Muscle of leg (tissue), 11 donors: Measurements from ENCODE around the gene TAF1A. TPM values are rescaled to one million over a fixed set of nuclear protein-coding genes. Genes with fewer than 3 reads are reported as not detected.
"Not testable (repeated sequence)": the region's sequence is repeated elsewhere in the genome, so short reads cannot be mapped to it uniquely, and the experiment has no call there.

ENCODE experiments used
- DNase-seq: peaks from one replicate; pipeline ENCODE4 v3.0.0; 2013
- H3K27ac ChIP-seq: one replicate; pipeline ENCODE4 v1.5.1; 2013; ENCODE audit warnings: mild to moderate bottlenecking, low read length, control low read depth
- H3K27me3 ChIP-seq: one replicate; pipeline ENCODE4 v1.6.1; 2013; ENCODE audit warnings: low read length; ENCODE audit not compliant: control insufficient read depth, insufficient read depth
- H3K36me3 ChIP-seq: one replicate; pipeline ENCODE4 v1.6.1; 2013; ENCODE audit warnings: low read length; ENCODE audit not compliant: control insufficient read depth, insufficient read depth
- H3K4me1 ChIP-seq: one replicate; pipeline ENCODE4 v1.6.1; 2013; ENCODE audit warnings: low read length; ENCODE audit not compliant: control insufficient read depth, insufficient read depth
- H3K4me3 ChIP-seq: one replicate; pipeline ENCODE4 v1.5.1; 2013; ENCODE audit warnings: low read length, control low read depth
- H3K9me3 ChIP-seq: replicated peaks from 2 replicates; pipeline ENCODE4 v1.6.1; 2013; ENCODE audit warnings: low read depth, low read length; ENCODE audit not compliant: control insufficient read depth
- WGBS: methylation state at CpG from one replicate; pipeline ENCODE4 v1.1.5; 2013; ENCODE audit warnings: missing lambda C conversion rate; ENCODE audit not compliant: insufficient coverage; 5-methylcytosine and 5-hydroxymethylcytosine counted together
- polyA plus RNA-seq, 8 donors: library from polyadenylated mRNA; unstranded; fragments of 120-200 nt; gene quantifications; one replicate each; pipeline versions ENCODE4 v1.2.1 to v1.2.3, GENCODE V29; 2013; ENCODE audit warnings: inconsistent platforms in 1 of 8, low replicate concordance in 1 of 8; ENCODE audit not compliant: insufficient read length in 8 of 8, insufficient read depth in 1 of 8
- total RNA-seq: library from RNA; stranded (reverse); fragments of 120-200 nt; gene quantifications from one replicate; pipeline ENCODE4 v1.2.4, GENCODE V29; 2013

TAF1A gene
- total and polyA plus RNA-seq, 9 donors, result 7.6 to 10.9 (median 9.6) TPM

DNA sequence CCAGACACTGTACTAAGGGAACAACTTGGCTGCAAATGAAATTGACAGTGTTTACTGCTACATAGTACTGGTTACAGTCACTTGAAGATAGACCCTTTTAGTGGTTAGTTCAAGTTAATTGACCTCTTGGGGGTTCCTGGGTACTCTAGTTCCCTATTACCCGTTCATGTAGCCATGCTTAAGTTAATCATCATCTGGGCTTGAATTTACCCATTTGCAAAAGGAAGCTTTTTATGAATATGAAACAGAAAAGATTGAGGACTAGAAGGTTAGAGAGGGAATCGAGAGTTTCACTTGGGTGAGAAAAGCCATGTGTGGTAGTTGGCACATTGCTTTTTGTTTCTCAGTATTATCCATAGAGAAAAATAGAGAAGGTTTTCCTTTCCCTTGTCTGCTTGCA is 30.8 kb upstream of the TAF1A start:
- Histone ChIP-seq H3K36me3 (peaks cover 15% of the 10 kb centered on the region), H3K27me3 (peaks cover 4% of the 10 kb centered on the region), H3K4me3 (no peak overlapping the region), H3K9me3 (no peaks in the 10 kb centered on the region), H3K4me1 (peaks cover 16% of the 10 kb centered on the region), H3K27ac (no peak overlapping the region)
- 50% methylated on average over 1 of the region's 2 CpGs for WGBS
- no peak for DNase-seq

DNA sequence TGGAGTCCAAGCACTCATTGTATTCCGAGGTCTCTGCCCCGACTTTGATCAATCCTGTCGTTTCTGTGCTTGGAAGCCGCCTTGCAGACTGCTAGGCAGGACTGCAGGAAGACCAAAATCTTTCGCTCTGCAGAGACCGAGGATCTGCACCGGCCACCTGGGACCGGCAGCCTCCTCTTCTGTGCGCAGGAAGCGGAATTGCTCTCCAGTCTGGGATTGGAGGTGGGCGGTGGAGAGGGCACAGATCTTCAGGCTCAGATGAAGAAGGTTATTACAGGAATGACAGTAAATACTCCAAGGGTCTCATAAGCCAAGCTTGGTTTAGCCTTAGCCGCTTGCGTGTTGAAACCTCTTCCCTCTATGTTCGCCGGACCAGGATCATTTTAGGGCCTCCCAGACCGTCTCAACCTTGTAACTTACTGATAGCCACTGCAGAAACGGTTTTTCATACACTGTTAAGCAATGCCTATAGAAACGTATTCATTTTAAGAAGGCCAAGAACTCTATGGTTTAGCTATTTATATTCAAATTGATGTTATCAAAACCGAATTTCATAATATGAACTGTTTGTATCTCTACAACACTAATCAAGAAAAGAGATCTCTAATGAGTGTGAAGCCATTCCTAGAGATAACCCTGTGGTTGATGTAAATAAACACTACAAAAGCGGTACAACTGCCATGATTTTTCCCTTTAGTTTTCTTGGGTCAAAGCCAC is 29.3 kb upstream of the TAF1A start:
- WGBS, result 9% methylated on average over 14 of the region's 20 CpGs
- Histone ChIP-seq H3K27ac (no peak overlapping the region), H3K36me3 (peaks cover 10% of the 10 kb centered on the region), H3K27me3 (peaks cover 4% of the 10 kb centered on the region), H3K4me1 (peaks cover 16% of the 10 kb centered on the region), H3K4me3 (peak overlapping the region; percentile 75), H3K9me3 (no peaks in the 10 kb centered on the region)
- DNase-seq, result peak; percentile 40

DNA sequence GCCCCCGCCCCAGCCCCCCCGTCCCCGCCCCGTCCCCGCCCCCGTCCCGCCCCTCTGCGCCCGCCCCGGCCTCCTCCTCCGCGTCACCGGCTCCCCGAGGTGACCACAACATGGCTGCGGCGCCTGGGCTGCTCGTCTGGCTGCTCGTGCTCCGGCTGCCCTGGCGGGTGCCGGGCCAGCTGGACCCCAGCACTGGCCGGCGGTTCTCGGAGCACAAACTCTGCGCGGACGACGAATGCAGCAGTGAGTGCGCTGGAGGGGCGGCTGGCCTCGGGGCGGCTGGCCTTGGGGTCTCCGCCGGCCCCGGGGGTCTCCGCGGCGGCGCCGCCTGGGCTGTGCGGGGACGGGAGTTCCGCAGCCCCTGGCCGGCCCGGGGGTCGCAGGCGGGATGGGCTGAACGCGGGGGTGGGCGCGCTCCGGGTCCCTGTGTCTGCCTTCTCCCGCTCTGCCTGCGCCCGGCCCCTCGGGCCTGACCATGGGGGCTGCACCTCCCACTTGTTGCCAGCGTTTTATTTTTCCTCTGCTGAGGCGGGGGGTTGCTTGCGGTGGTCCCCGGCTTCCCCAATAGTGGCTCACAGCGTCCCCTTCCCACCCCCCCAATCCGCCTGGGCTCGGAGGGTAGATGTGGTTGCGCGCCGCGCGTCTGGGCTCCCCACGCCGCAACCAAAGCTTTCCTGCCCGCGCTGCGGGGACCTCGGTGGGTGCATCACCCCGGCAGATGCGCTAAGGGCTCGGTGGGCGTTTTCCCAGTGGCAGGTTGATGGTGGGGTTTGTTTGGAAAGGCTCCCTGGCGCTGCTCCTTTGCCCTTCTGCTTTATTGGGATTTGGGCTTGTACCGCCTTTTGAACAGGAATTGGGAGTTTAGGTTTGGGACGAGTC is 28.5 kb upstream of the TAF1A start, which contains the start of gene MIA3:
Gene MIA3, plus strand, starts transcription at position 97 of the 879 bp plus-strand sequence. Its CDS starts 14 bp downstream, at position 111.
- Histone ChIP-seq H3K4me1 (peaks cover 16% of the 10 kb centered on the region), H3K27me3 (peaks cover 4% of the 10 kb centered on the region), H3K4me3 (peak within 1 kb of the TSS; percentile 75), H3K36me3 (peaks cover 8% of the 10 kb centered on the region), H3K9me3 (no peaks in the 10 kb centered on the region), H3K27ac (peak within 1 kb of the TSS; percentile 86)
- DNase-seq, result peak; percentile 33
- under 1% methylated on average over 58 of the region's 81 CpGs for WGBS

DNA sequence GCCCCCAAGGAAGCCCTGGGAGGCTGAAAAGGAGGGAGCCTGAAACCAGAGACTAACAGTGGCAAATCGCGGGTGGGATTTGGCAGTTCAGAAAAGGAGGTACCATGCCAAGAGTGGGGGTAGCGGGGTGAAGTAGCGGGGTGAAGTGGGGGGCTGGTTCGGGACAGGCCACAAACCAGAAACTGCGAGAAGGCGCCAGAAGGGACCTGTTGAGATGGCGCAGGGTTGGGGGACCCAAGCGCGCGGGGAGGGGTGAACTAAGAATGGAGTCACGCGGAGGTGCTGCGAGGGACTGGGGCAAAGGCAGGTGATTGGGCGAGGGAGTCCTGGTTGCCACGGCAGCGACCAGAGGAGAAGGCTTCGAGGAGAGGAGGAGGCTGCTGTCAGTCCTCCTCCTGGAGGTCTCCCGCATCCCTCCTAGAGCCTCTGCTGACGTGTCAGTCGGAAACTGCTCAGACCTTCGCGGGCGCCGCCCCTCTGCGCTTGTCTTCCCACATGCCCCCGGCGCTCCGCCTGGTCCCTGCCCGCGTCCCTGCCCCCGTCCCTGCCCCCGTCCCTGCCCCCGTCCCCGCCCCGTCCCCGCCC is 27.7 kb upstream of the TAF1A start:
- peak; percentile 99 for DNase-seq
- WGBS, result under 1% methylated on average over 25 of the region's 37 CpGs
- H3K36me3 ChIP-seq, result peaks cover 2% of the 10 kb centered on the region
- H3K4me3 ChIP-seq, result peak overlapping the region; percentile 63
- peak overlapping the region; percentile 86 for H3K27ac ChIP-seq
- H3K4me1 ChIP-seq, result peaks cover 16% of the 10 kb centered on the region
- no peaks in the 10 kb centered on the region for H3K9me3 ChIP-seq
- peaks cover 4% of the 10 kb centered on the region for H3K27me3 ChIP-seq

DNA sequence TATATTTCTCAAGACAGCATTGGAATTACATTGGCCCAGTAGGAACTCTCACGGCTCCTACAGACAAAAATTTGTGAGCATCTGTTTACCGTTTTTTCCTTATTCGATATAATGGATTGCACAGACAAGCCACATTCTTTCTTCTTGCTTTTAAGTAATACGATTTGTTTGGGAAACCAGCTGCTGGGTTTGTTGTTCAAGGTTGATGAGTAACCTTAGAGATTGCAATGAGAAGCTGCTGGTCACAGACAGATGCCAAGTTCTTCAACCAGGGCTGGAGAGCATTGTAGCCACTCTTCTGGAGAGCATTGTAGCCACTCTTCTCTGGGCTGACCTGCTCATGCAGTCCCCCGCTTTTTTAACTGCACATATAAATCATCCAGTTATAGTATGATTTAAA is 26.8 kb upstream of the TAF1A start:
- no peaks in the 10 kb centered on the region for H3K36me3 ChIP-seq
- no CpG with 5 or more reads among the region's 5 CpGs for WGBS
- peak; percentile 89 for DNase-seq
- no peak overlapping the region for H3K4me3 ChIP-seq
- peaks cover 16% of the 10 kb centered on the region for H3K4me1 ChIP-seq
- no peaks in the 10 kb centered on the region for H3K9me3 ChIP-seq
- H3K27ac ChIP-seq, result peak overlapping the region; percentile 86
- peaks cover 7% of the 10 kb centered on the region for H3K27me3 ChIP-seq

DNA sequence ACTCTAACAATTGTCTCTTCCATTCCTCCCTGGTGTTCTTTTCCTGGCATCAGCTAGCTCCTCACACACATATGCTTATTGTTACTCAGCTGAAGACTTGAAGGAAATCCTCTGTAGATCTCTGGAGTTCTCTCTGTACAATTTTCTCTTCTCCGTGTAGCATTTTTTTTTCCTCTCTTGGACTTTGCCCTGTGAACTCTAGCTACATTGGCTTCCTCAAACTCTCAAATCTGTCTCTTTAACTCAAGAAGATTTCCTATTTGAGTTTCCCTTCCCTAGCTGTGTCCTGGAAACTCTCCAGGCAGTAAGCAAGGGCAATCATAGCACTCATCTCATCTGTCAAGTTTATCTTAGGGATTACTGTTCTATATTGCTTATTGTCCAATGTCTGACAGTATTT is 23.9 kb upstream of the TAF1A start:
- Histone ChIP-seq H3K9me3 (no peaks in the 10 kb centered on the region), H3K27me3 (peaks cover 7% of the 10 kb centered on the region), H3K4me1 (peaks cover 9% of the 10 kb centered on the region), H3K27ac (no peak overlapping the region), H3K4me3 (no peak overlapping the region), H3K36me3 (no peaks in the 10 kb centered on the region)
- DNase-seq, result no peak
- WGBS, result 40% methylated on average over 1 of the region's 1 CpG

DNA sequence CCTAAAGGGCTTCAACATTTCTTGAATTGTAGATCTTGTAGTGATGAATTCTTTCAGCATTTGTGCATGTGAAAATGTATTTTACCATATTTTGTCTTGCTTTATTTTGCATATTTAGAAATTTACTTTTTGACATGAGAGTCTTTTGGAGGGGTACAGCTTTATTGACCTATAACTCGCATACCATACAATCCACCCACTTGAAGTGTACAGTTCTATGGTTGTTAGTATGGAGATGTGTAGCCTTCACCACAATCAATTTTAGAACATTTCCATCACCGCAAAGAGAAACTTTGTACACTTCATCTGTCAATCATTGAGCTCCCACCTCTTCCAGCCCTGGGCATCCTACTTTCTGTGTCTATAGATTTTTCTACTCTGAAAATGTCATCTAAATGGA is 21.0 kb upstream of the TAF1A start:
- WGBS, result no CpG with 5 or more reads among the region's 2 CpGs

DNA sequence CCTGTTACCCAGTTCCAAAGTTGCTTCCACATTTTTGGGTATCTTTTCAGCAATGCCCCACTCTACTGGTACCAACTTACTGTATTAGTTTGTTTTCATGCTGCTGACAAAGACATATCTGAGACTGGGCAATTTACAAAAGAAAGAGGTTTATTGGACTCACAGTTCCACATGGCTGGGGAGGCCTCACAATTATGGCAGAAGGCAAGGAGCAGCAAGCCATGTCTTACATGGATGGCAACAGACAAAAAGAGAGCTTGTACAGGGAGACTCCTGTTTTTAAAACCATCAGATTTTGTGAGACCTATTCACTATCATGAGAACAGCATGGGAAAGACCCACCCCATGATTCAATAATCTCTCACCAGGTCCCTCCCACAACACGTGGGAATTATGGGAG is 19.4 kb upstream of the TAF1A start:
- H3K9me3 ChIP-seq, H3K27ac ChIP-seq, H3K4me1 ChIP-seq, H3K27me3 ChIP-seq, H3K4me3 ChIP-seq, H3K36me3 ChIP-seq, DNase-seq: not testable (repeated sequence)
- no CpG with 5 or more reads among the region's 1 CpG for WGBS

More for the DNA sequence above, 21.0 kb upstream of the TAF1A start:
- H3K4me3 ChIP-seq, result no peak overlapping the region
- no peaks in the 10 kb centered on the region for H3K4me1 ChIP-seq
- H3K9me3 ChIP-seq, result no peaks in the 10 kb centered on the region
- peaks cover 5% of the 10 kb centered on the region for H3K27me3 ChIP-seq
- H3K27ac ChIP-seq, result no peak overlapping the region
- H3K36me3 ChIP-seq, result no peaks in the 10 kb centered on the region
- no peak for DNase-seq

DNA sequence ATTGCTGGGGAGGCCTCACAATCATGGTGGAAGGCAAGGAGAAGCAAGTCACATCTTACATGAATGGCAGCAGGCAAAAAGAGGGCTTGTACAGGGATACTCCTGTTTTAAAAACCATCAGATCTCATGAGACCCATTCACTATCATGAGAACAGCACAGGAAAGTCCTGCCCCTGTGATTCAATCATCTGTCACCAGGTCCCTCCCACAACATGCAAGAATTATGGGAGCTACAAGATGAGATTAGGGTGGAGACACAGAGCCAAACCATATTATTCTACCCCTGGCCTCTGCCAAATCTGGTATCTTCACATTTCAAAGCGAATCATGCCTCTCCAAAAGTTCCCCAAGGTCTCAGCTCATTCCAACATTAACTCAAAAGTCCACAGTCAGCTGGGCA is 17.0 kb upstream of the TAF1A start:
- Histone ChIP-seq H3K4me3 (no peak overlapping the region), H3K36me3 (no peaks in the 10 kb centered on the region), H3K4me1 (no peaks in the 10 kb centered on the region), H3K9me3 (no peaks in the 10 kb centered on the region), H3K27me3 (peaks cover 2% of the 10 kb centered on the region), H3K27ac (no peak overlapping the region)
- 75% methylated on average over 1 of the region's 1 CpG for WGBS
- no peak for DNase-seq

DNA sequence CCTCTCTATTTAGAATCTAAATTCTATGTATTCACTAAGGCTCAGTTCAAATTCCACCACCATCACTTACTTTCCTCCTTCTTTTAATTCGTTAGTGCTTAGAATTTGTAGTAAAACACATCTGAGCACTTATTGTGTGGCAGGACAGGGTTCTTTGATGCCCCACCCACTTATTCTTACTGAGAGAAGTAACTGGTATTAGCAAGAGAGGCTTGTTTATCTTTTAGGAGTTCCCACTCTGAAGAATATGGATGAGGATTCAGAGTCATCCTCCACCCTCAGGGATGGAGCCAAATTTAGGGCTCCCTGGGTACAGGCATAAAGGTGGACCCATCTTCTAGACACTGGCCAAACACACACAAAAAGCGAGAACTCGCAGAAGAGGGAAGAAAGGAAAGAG is 11.5 kb upstream of the TAF1A start:
- H3K4me3 ChIP-seq, result no peak overlapping the region
- H3K9me3 ChIP-seq, result no peaks in the 10 kb centered on the region
- no peaks in the 10 kb centered on the region for H3K4me1 ChIP-seq
- WGBS, result no CpG with 5 or more reads among the region's 3 CpGs
- DNase-seq, result no peak
- H3K27me3 ChIP-seq, result no peaks in the 10 kb centered on the region
- H3K27ac ChIP-seq, result no peak overlapping the region
- H3K36me3 ChIP-seq, result no peaks in the 10 kb centered on the region
